Naive thymus-derived CD8-positive, alpha-beta T cell (primary cell): Measurements from ENCODE around the gene SLC5A8. TPM values are rescaled to one million over a fixed set of nuclear protein-coding genes. Genes with fewer than 3 reads are reported as not detected.
"Not testable (repeated sequence)": the region's sequence is repeated elsewhere in the genome, so short reads cannot be mapped to it uniquely, and the experiment has no call there.

Source experiments
- ATAC-seq, 2 donors: fragments of 150-1000 bp; cut with Tn5 transposase in 1 of 2; sonication (Bioruptor Pico), chemical (Tn5 transposase) in 1 of 2; 1 replicate in 1 of 2; 2 replicates in 1 of 2; pipeline ENCODE4 v1.10.0; 2021; ENCODE audit warnings: mild to moderate bottlenecking in 2 of 2, moderate library complexity in 2 of 2
- POLR2A ChIA-PET: fragments of 350-600 bp; sonication (Branson Sonifier 250); formaldehyde crosslinking; loops from one replicate; lab custom pipeline; 2021; ENCODE audit warnings: antibody characterized with exemption; lab: Charles Lee
- DNase-seq, 10 donors: peaks; one replicate each; pipeline versions ENCODE4 v3.0.0 to v3.0.0-alpha.2; 2020 to 2022
- H3K27ac Mint-ChIP-seq, 10 donors: one replicate each; pipeline ENCODE4 v1.8.0; 2020 to 2022; ENCODE audit warnings: mild to moderate bottlenecking in 10 of 10, mixed read lengths in 10 of 10, moderate library complexity in 4 of 10, inconsistent platforms in 1 of 10
- H3K27me3 Mint-ChIP-seq, 5 donors: one replicate each; pipeline ENCODE4 v1.8.0; 2021 to 2022; ENCODE audit warnings: mixed read lengths in 5 of 5
- H3K36me3 Mint-ChIP-seq, 3 donors: one replicate each; pipeline ENCODE4 v1.8.0; 2020 to 2022; ENCODE audit warnings: mixed read lengths in 3 of 3, mild to moderate bottlenecking in 2 of 3, inconsistent platforms in 1 of 3
- H3K4me1 Mint-ChIP-seq, 4 donors: one replicate each; pipeline ENCODE4 v1.8.0; 2021 to 2022; ENCODE audit warnings: mixed read lengths in 4 of 4
- H3K4me3 Mint-ChIP-seq, 10 donors: one replicate each; pipeline ENCODE4 v1.8.0; 2020 to 2022; ENCODE audit warnings: mild to moderate bottlenecking in 10 of 10, mixed read lengths in 10 of 10, moderate library complexity in 6 of 10, inconsistent platforms in 1 of 10
- H3K9me3 Mint-ChIP-seq, 9 donors: one replicate each; pipeline ENCODE4 v1.8.0; 2020 to 2022; ENCODE audit warnings: mixed read lengths in 9 of 9, mild to moderate bottlenecking in 3 of 9, inconsistent platforms in 1 of 9, moderate library complexity in 1 of 9
- polyA plus RNA-seq, 3 donors: library from polyadenylated mRNA; unstranded; fragments of 300-500 nt; fragmentation: Illumina TruSeq; gene quantifications; one replicate each; pipeline ENCODE4 v1.2.3, GENCODE V29; 2021
- total RNA-seq, 8 experiments: library from RNA in 2 of 8; stranded (reverse) in 2 of 8; gene quantifications; one replicate each; pipeline ENCODE4 v1.2.3 and lab custom pipeline; 2021 to 2026

The SLC5A8 gene
- total and polyA plus RNA-seq, 5 experiments from 2014 or later, result not detected

- H3K9me3 Mint-ChIP-seq, ATAC-seq, H3K27me3 Mint-ChIP-seq, DNase-seq, H3K4me3 Mint-ChIP-seq, POLR2A ChIA-PET, H3K4me1 Mint-ChIP-seq, H3K36me3 Mint-ChIP-seq, H3K27ac Mint-ChIP-seq: not testable (repeated sequence)
Observed at GRCh38 chr12:101145777-101146431, 64.1 kb downstream of the SLC5A8 start.

GRCh38 chr12:101127521-101128219 is 82.4 kb downstream of the SLC5A8 start:
- DNase-seq, result no peak
- Mint-ChIP-seq H3K9me3 (peaks cover 0 to 12% (median 0%) of the 10 kb centered on the region in 9 donors), H3K27ac (no peak overlapping the region), H3K4me1 (no peaks in the 10 kb centered on the region), H3K27me3 (peaks cover 0 to 18% (median 4%) of the 10 kb centered on the region in 5 donors), H3K4me3 (no peak overlapping the region), H3K36me3 (no peaks in the 10 kb centered on the region)
- ATAC-seq, result no peak
- POLR2A ChIA-PET, result no interaction called here

- H3K9me3 Mint-ChIP-seq, result peaks cover 0 to 11% (median 0%) of the 10 kb centered on the region in 9 donors
- H3K27ac Mint-ChIP-seq, result peak overlapping the region in 1 of 10 donors; percentile 11
- no peaks in the 10 kb centered on the region for H3K36me3 Mint-ChIP-seq
- no peak for DNase-seq
- no peak for ATAC-seq
- H3K4me3 Mint-ChIP-seq, result no peak overlapping the region
- POLR2A ChIA-PET, result no interaction called here
- H3K4me1 Mint-ChIP-seq, result no peaks in the 10 kb centered on the region
- peaks cover 0 to 3% (median 0%) of the 10 kb centered on the region in 5 donors for H3K27me3 Mint-ChIP-seq
Observed at GRCh38 chr12:101117842-101118241, 92.2 kb downstream of the SLC5A8 start.

GRCh38 chr12:101116911-101117310 is 93.1 kb downstream of the SLC5A8 start:
- ATAC-seq (no peak), DNase-seq (no peak)
- H3K27me3 Mint-ChIP-seq, result peaks cover 0 to 3% (median 0%) of the 10 kb centered on the region in 5 donors
- H3K9me3 Mint-ChIP-seq, result peaks cover 0 to 11% (median 0%) of the 10 kb centered on the region in 9 donors
- no peaks in the 10 kb centered on the region for H3K36me3 Mint-ChIP-seq
- no peaks in the 10 kb centered on the region for H3K4me1 Mint-ChIP-seq
- H3K4me3 Mint-ChIP-seq, result no peak overlapping the region
- POLR2A ChIA-PET, result no interaction called here
- H3K27ac Mint-ChIP-seq, result no peak overlapping the region

- Mint-ChIP-seq H3K4me3 (no peak overlapping the region), H3K27ac (no peak overlapping the region), H3K4me1 (no peaks in the 10 kb centered on the region), H3K36me3 (no peaks in the 10 kb centered on the region), H3K9me3 (peaks cover 0 to 4% (median 0%) of the 10 kb centered on the region in 9 donors), H3K27me3 (peaks cover 0 to 3% (median 0%) of the 10 kb centered on the region in 5 donors)
- ATAC-seq, result no peak
- no peak for DNase-seq
- POLR2A ChIA-PET, result no interaction called here
Observed at GRCh38 chr12:101115326-101115725, 94.7 kb downstream of the SLC5A8 start.

- Mint-ChIP-seq H3K27me3 (peaks cover 0 to 3% (median 0%) of the 10 kb centered on the region in 5 donors), H3K36me3 (no peaks in the 10 kb centered on the region), H3K27ac (no peak overlapping the region), H3K4me3 (no peak overlapping the region), H3K4me1 (no peaks in the 10 kb centered on the region), H3K9me3 (peaks cover 0 to 2% (median 0%) of the 10 kb centered on the region in 9 donors)
- DNase-seq (no peak), ATAC-seq (no peak)
- POLR2A ChIA-PET, result no interaction called here
Observed at GRCh38 chr12:101111441-101111840, 98.6 kb downstream of the SLC5A8 start.

- peaks cover 0 to 2% (median 0%) of the 10 kb centered on the region in 9 donors for H3K9me3 Mint-ChIP-seq
- H3K27me3 Mint-ChIP-seq, result peaks cover 0 to 6% (median 0%) of the 10 kb centered on the region in 5 donors
- H3K4me3 Mint-ChIP-seq, result no peak overlapping the region
- H3K27ac Mint-ChIP-seq, result no peak overlapping the region
- H3K36me3 Mint-ChIP-seq, result no peaks in the 10 kb centered on the region
- POLR2A ChIA-PET, result no interaction called here
- H3K4me1 Mint-ChIP-seq, result no peaks in the 10 kb centered on the region
- DNase-seq (no peak), ATAC-seq (no peak)
Observed at GRCh38 chr12:101110866-101111265, 99.2 kb downstream of the SLC5A8 start.

GRCh38 chr12:101108130-101108529 is 101.9 kb downstream of the SLC5A8 start:
- Mint-ChIP-seq H3K4me1 (no peaks in the 10 kb centered on the region), H3K36me3 (peaks cover 0 to 5% (median 0%) of the 10 kb centered on the region in 3 donors), H3K4me3 (no peak overlapping the region), H3K27me3 (peaks cover 0 to 4% (median 0%) of the 10 kb centered on the region in 5 donors), H3K27ac (no peak overlapping the region), H3K9me3 (peaks cover 0 to 7% (median 2%) of the 10 kb centered on the region in 9 donors)
- no peak for DNase-seq
- POLR2A ChIA-PET, result no interaction called here
- ATAC-seq, result no peak

GRCh38 chr12:101107032-101107763 is 102.8 kb downstream of the SLC5A8 start:
- peaks cover 0 to 4% (median 0%) of the 10 kb centered on the region in 5 donors for H3K27me3 Mint-ChIP-seq
- DNase-seq (no peak), ATAC-seq (no peak)
- no peaks in the 10 kb centered on the region for H3K4me1 Mint-ChIP-seq
- H3K36me3 Mint-ChIP-seq, result peaks cover 0 to 5% (median 0%) of the 10 kb centered on the region in 3 donors
- H3K4me3 Mint-ChIP-seq, result no peak overlapping the region
- H3K9me3 Mint-ChIP-seq, result peaks cover 0 to 7% (median 2%) of the 10 kb centered on the region in 9 donors
- H3K27ac Mint-ChIP-seq, result no peak overlapping the region
- POLR2A ChIA-PET, result no interaction called here

Other genes starting within 250 kb of the SLC5A8 start
- gene UTP20, start 69.9 kb upstream of the SLC5A8 start, total RNA-seq, result 10 to 100 TPM; 16.6 to 17.2 TPM
- 1 to 10 TPM; 5.0 to 6.3 (median 5.2) TPM for gene UTP20, start 69.9 kb upstream of the SLC5A8 start, polyA plus RNA-seq
- gene ARL1, start 197.5 kb upstream of the SLC5A8 start, total RNA-seq, result 10 to 100 TPM; 41.4 to 48.7 TPM
- gene ARL1, start 197.5 kb upstream of the SLC5A8 start, polyA plus RNA-seq, result 10 to 100 TPM; 20.7 to 31.3 (median 25.0) TPM